ENCODE measurements around the gene ADARB1. TPM values are rescaled to one million over a fixed set of nuclear protein-coding genes. Genes with fewer than 3 reads are reported as not detected.

Gene ADARB1
- total and polyA plus RNA-seq, 2 of the 8 experiments (the other 6 are each of a cell fraction or from before 2014, with no cell fraction given) = 4.7 to 14.9 TPM

DNA sequence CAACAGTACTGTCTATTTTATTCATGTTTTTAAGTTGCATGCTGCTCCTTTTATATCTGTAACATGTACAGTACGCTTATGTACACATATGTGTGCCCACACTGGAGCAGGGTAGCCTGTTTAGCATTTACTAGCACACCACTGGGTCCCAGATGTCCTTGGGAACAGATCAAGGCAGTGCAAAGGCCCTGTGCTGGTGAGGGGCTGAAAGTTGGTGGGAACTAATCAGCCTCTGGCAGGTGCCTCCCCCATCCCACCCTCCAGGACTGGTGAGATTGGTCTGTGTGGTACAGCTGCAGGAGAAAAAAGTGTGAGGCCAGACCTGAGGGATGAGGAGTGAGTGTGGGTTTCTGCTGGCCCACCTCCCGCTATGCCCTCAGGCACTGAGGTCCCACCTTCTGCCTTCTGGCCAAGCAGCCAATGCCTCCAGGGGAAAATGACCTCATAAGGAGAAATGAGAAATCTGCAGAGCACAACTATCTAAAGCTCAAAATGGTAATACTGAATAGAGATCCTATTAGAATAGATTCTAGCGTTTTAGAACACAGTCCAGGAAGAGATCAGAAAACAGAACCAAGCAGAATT, 154.4 kb downstream of the ADARB1 start:
- CTCF ChIA-PET (ENCODE audit: partially characterized antibody) = interaction anchor here (0.7 to 1.7 kb wide), 4 partner anchors 64 to 136 kb away, joined by 3 to 4 read pairs (median 3); no protein-coding TSS in a partner anchor
- TF ChIP-seq CTBP2 (IDR thresholded peaks at IDR 0.05; ENCODE audit: borderline replicate concordance, insufficient read depth, insufficient read length, low read length) (no peak), RFX5 (IDR thresholded peaks at IDR 0.05; ENCODE audit: borderline replicate concordance, low read depth, low read length) (no peak), SP4 (IDR thresholded peaks at IDR 0.05; ENCODE audit: low read length) (no peak), HDAC2 (IDR thresholded peaks at IDR 0.05; ENCODE audit: borderline replicate concordance in 1 of 2, low read depth in 2 of 2, low read length in 2 of 2) (no peak), SP2 (IDR thresholded peaks at IDR 0.05; ENCODE audit: low read length) (no peak), BRCA1 (IDR thresholded peaks at IDR 0.05; ENCODE audit: low read depth, low read length) (no peak), SUZ12 (IDR thresholded peaks at IDR 0.05; ENCODE audit: low read length) (no peak), KDM5A (IDR thresholded peaks at IDR 0.05; ENCODE audit: low read length) (no peak), KDM4A (IDR thresholded peaks at IDR 0.05; ENCODE audit: low read depth, low read length, severe bottlenecking) (no peak)
- TF ChIP-seq, protein P1, sequence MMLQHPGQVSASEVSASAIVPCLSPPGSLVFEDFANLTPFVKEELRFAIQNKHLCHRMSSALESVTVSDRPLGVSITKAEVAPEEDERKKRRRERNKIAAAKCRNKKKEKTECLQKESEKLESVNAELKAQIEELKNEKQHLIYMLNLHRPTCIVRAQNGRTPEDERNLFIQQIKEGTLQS (IDR thresholded peaks at IDR 0.05; ENCODE audit: insufficient read depth, low read depth, low read length) = no peak

More for the DNA sequence above, 154.4 kb downstream of the ADARB1 start:
- H2BK15ac ChIP-seq (ENCODE audit: low read length) = no peak overlapping the region
- WGBS, 2 experiments (ENCODE audit: extremely low coverage in 1 of 2, insufficient coverage in 1 of 2, insufficient read length in 1 of 2, insufficient replicate concordance in 2 of 2, low coverage in 1 of 2, low lambda C conversion rate in 2 of 2, missing lambda C conversion rate in 1 of 2) = 79% methylated on average over 3 of the region's 3 CpGs; no CpG with 5 or more reads in 1 of the 2 experiments
- no peak for DNase-seq (ENCODE audit: low read depth in 1 of 2, low spot score in 2 of 2)
- FAIRE-seq = no peak
- H3K18ac ChIP-seq (ENCODE audit: extremely low read depth, low read length) = no peak overlapping the region
- H3K14ac ChIP-seq (ENCODE audit: insufficient read length) = no peak overlapping the region
- no peak overlapping the region; the same call in 1 of the 2 replicates for H2BK5ac ChIP-seq (ENCODE audit: low read depth, low read length)
- no peak overlapping the region for H2BK12ac ChIP-seq (ENCODE audit: low read depth, low read length)
- H3K9ac ChIP-seq (replicated peaks in 1 of 4; ENCODE audit: extremely low read depth in 1 of 4, low read depth in 3 of 4, low read length in 3 of 4) = no peak overlapping the region
- H3K27ac ChIP-seq (ENCODE audit: low read depth, low read length) = no peak overlapping the region
- no peaks in the 10 kb centered on the region for H3K36me3 ChIP-seq (ENCODE audit: control insufficient read depth in 2 of 4, insufficient read depth in 4 of 4, low read length in 3 of 4)
- H4K91ac ChIP-seq (replicated peaks; ENCODE audit: insufficient read length, low read length) = no peak overlapping the region
- no peaks in the 10 kb centered on the region for H3K4me1 ChIP-seq (replicated peaks in 1 of 4; ENCODE audit: control insufficient read depth in 3 of 4, insufficient read depth in 4 of 4, low read length in 3 of 4)
- POLR2A ChIA-PET (ENCODE audit: partially characterized antibody) = no interaction called here
- no peaks in the 10 kb centered on the region for H3K79me1 ChIP-seq (ENCODE audit: low read depth, low read length)
- H2AK5ac ChIP-seq (ENCODE audit: low read depth, low read length) = no peak overlapping the region
- no peak overlapping the region for H2BK20ac ChIP-seq (ENCODE audit: low read length)
- no peak overlapping the region for H3K4me2 ChIP-seq (ENCODE audit: insufficient read depth in 1 of 2, low read depth in 2 of 2, low read length in 2 of 2)
- no peaks in the 10 kb centered on the region for H3K9me3 ChIP-seq (ENCODE audit: insufficient read depth in 2 of 2, low read depth in 1 of 2, low read length in 1 of 2)
- no peaks in the 10 kb centered on the region for H3K79me2 ChIP-seq (ENCODE audit: control insufficient read depth in 1 of 2, insufficient read depth in 2 of 2, low read length in 2 of 2)
- H3K27me3 ChIP-seq (replicated peaks in 1 of 4; ENCODE audit: control insufficient read depth in 3 of 4, extremely low read depth in 1 of 4, insufficient read depth in 3 of 4, low read length in 3 of 4) = no peaks in the 10 kb centered on the region
- no peaks in the 10 kb centered on the region for H4K20me1 ChIP-seq (replicated peaks in 1 of 2; ENCODE audit: control insufficient read depth in 1 of 2, insufficient read depth in 2 of 2, low read length in 2 of 2)
- no peak overlapping the region for H2AFZ ChIP-seq (ENCODE audit: low read length)
- no peak overlapping the region for H3K23ac ChIP-seq (ENCODE audit: insufficient read length)
- H3K56ac ChIP-seq (replicated peaks; ENCODE audit: insufficient read length, low read depth, low read length) = no peak overlapping the region
- H4K5ac ChIP-seq (ENCODE audit: insufficient read length, low read depth, low read length) = no peak overlapping the region
- H3K23me2 ChIP-seq (ENCODE audit: low read depth, low read length) = no peaks in the 10 kb centered on the region
- no peak overlapping the region for H4K8ac ChIP-seq (ENCODE audit: extremely low read depth, insufficient read depth, low read length)
- no peak overlapping the region for H3K4ac ChIP-seq (replicated peaks; ENCODE audit: insufficient read length, low read depth, low read length)
- H3K4me3 ChIP-seq (ENCODE audit: extremely low read depth in 1 of 4, insufficient read depth in 2 of 4, low read depth in 3 of 4, low read length in 4 of 4) = no peak overlapping the region
- H2BK120ac ChIP-seq (replicated peaks; ENCODE audit: low read depth, low read length) = no peak overlapping the region

Measured in H1 (cell line).